SK-N-MC (cell line): ENCODE results near the gene TTC32.

Source experiments
- EZH2 ChIP-seq: fragments of 200-600 bp; sonication (generic); IDR thresholded peaks from one replicate; pipeline ENCODE4 v1.6.1; 2017; ENCODE audit warnings: antibody characterized with exemption
- POLR2AphosphoS5 ChIP-seq: IDR thresholded peaks from 2 replicates; pipeline ENCODE4 v1.6.1; 2012; ENCODE audit warnings: mild to moderate bottlenecking, low read depth, low read length, borderline replicate concordance

DNA sequence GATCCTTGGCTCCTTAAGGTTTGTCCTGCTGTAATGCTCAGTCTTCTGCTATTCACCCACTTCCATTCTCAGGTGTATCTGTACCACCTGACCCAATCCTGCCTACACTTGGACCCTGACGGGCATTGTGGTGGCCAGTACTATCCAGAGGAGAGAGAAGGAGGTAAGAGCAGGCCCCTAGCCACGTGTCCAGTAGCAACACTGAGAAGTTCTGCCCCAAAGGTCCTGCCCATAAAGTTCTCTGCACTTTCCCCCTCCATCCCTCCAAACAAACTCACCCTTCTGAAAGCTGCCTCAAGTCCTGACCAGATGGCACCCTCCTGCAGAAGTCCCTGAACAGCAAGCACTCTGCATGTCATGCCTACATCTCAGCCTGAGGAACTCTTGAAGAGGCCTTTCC, 18.3 kb downstream of the TTC32 start:
- TF ChIP-seq EZH2, result no peak
- TF ChIP-seq POLR2AphosphoS5, result no peak
